Left renal cortex interstitium (tissue), 4 donors: ENCODE data around the gene KRT37. TPM values are rescaled to one million over a fixed set of nuclear protein-coding genes. Genes with fewer than 3 reads are reported as not detected.

Experiments
- DNase-seq, 4 donors: peaks; one replicate each; pipeline ENCODE4 v3.0.0-alpha.2; 2013; ENCODE audit warnings: low read depth in 4 of 4, low spot score in 2 of 4, missing footprints in 1 of 4
- polyA plus RNA-seq, 4 donors: library from polyadenylated mRNA; unstranded; fragments of 120-200 nt; gene quantifications; one replicate each; pipeline ENCODE4 v1.2.1, GENCODE V29; 2013; ENCODE audit not compliant: insufficient read length in 4 of 4

The KRT37 gene
- polyA plus RNA-seq, 4 donors, result not detected

DNA sequence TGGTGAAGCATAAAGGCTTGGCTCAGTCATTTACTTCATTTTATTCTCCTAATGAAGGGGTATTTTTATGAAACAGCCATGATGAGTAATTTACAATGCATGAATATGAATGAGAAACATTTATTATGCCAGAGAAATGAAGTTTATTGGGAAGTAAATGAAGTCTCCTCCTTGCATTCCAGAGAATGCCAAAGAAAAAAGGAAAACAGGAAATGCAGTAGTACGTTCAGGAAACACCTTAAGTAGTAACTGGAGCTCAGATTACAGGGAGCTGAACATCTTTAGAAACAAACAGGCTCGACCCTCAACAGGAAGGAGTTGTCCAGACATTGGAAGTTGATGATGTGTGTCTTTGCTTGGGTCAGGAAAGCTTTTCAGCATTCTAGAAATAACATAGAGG lies 46.8 kb downstream of the KRT37 start:
- no peak for DNase-seq

Other genes with a start within 250 kb of the KRT37 start
- not detected for gene KRTAP4-2, start 246.4 kb downstream of the KRT37 start, polyA plus RNA-seq
- gene KRTAP4-1, start 239.7 kb downstream of the KRT37 start, polyA plus RNA-seq, result not detected
- gene KRTAP9-1, start 234.7 kb downstream of the KRT37 start, polyA plus RNA-seq, result not detected
- not detected for gene KRTAP9-2, start 197.9 kb downstream of the KRT37 start, polyA plus RNA-seq
- not detected for gene KRTAP9-3, start 192.1 kb downstream of the KRT37 start, polyA plus RNA-seq
- not detected for gene KRTAP9-8, start 186.6 kb downstream of the KRT37 start, polyA plus RNA-seq
- gene KRTAP9-4, start 174.9 kb downstream of the KRT37 start, polyA plus RNA-seq, result not detected
- gene KRTAP9-9, start 169.2 kb downstream of the KRT37 start, polyA plus RNA-seq, result not detected
- gene KRTAP9-6, start 159.2 kb downstream of the KRT37 start, polyA plus RNA-seq, result under 1 TPM in 3 of 4 donors, not detected in 1; 0.09 to 0.14 (median 0.10) TPM
- gene KRTAP9-7, start 148.9 kb downstream of the KRT37 start, polyA plus RNA-seq, result not detected
- gene KRTAP29-1, start 121.7 kb downstream of the KRT37 start, polyA plus RNA-seq, result not detected
- not detected for gene KRTAP16-1, start 115.3 kb downstream of the KRT37 start, polyA plus RNA-seq
- gene KRTAP17-1, start 108.9 kb downstream of the KRT37 start, polyA plus RNA-seq, result not detected
- not detected for gene KRT33A, start 73.8 kb downstream of the KRT37 start, polyA plus RNA-seq
- not detected for gene KRT33B, start 54.8 kb downstream of the KRT37 start, polyA plus RNA-seq
- not detected for gene KRT34, start 42.3 kb downstream of the KRT37 start, polyA plus RNA-seq
- not detected for gene KRT31, start 27.0 kb downstream of the KRT37 start, polyA plus RNA-seq
- not detected for gene KRT38, start 16.4 kb upstream of the KRT37 start, polyA plus RNA-seq
- gene KRT32, start 42.8 kb upstream of the KRT37 start, polyA plus RNA-seq, result not detected
- under 1 TPM in 2 of 4 donors, not detected in 2; 0.10 to 0.14 TPM for gene KRT35, start 56.6 kb upstream of the KRT37 start, polyA plus RNA-seq
- gene KRT36, start 65.3 kb upstream of the KRT37 start, polyA plus RNA-seq, result not detected
- gene KRT13, start 81.0 kb upstream of the KRT37 start, polyA plus RNA-seq, result under 1 TPM; 0.31 to 0.93 (median 0.40) TPM
- 1 to 10 TPM in 2 of 4 donors, under 1 TPM in 2; 0.49 to 2.6 (median 1.2) TPM for gene KRT15, start 94.3 kb upstream of the KRT37 start, polyA plus RNA-seq
- 100 to 1,000 TPM; 165 to 257 (median 212) TPM for gene KRT19, start 103.7 kb upstream of the KRT37 start, polyA plus RNA-seq
- not detected for gene KRT9, start 147.5 kb upstream of the KRT37 start, polyA plus RNA-seq
- under 1 TPM in 3 of 4 donors, not detected in 1; 0.16 to 0.70 (median 0.51) TPM for gene KRT14, start 162.3 kb upstream of the KRT37 start, polyA plus RNA-seq
- gene KRT16, start 188.2 kb upstream of the KRT37 start, polyA plus RNA-seq, result not detected
- 1 to 10 TPM; 1.5 to 3.4 (median 1.7) TPM for gene KRT17, start 200.0 kb upstream of the KRT37 start, polyA plus RNA-seq